Effector memory CD8-positive, alpha-beta T cell (primary cell): ENCODE data around the gene HSPB7.
"Not testable (repeated sequence)": the region's sequence is repeated elsewhere in the genome, so short reads cannot be mapped to it uniquely, and the experiment has no call there.

Experiments
- ATAC-seq: fragments of 150-1000 bp; cut with Tn5 transposase; replicated peaks from 2 replicates; pipeline ENCODE4 v1.10.0; 2021; ENCODE audit warnings: mild to moderate bottlenecking, moderate library complexity
- DNase-seq, 3 experiments: peaks; one replicate each; pipeline ENCODE4 v3.0.0; 2021
- H3K27ac Mint-ChIP-seq, 2 donors: one replicate each; pipeline ENCODE4 v1.8.0; 2022; ENCODE audit warnings: mild to moderate bottlenecking in 2 of 2, mixed read lengths in 2 of 2, moderate library complexity in 2 of 2
- H3K27me3 Mint-ChIP-seq, 2 donors: one replicate each; pipeline ENCODE4 v1.8.0; 2022; ENCODE audit warnings: mixed read lengths in 2 of 2
- H3K36me3 Mint-ChIP-seq: one replicate; pipeline ENCODE4 v1.8.0; 2022; ENCODE audit warnings: mild to moderate bottlenecking, moderate library complexity, mixed read lengths; ENCODE audit not compliant: insufficient read depth
- H3K4me1 Mint-ChIP-seq, 2 donors: one replicate each; pipeline ENCODE4 v1.8.0; 2022; ENCODE audit warnings: low read depth in 2 of 2, mixed read lengths in 2 of 2
- H3K4me3 Mint-ChIP-seq, 2 donors: one replicate each; pipeline ENCODE4 v1.8.0; 2022; ENCODE audit warnings: mild to moderate bottlenecking in 2 of 2, mixed read lengths in 2 of 2, moderate library complexity in 2 of 2
- H3K9me3 Mint-ChIP-seq, 2 donors: one replicate each; pipeline ENCODE4 v1.8.0; 2022; ENCODE audit warnings: mixed read lengths in 2 of 2

Gene HSPB7

GRCh38 chr1:16056521-16056912 is 38.7 kb upstream of the HSPB7 start:
- peaks cover 0 to 26% of the 10 kb centered on the region in 2 donors for H3K27me3 Mint-ChIP-seq
- not testable (repeated sequence) for H3K4me1 Mint-ChIP-seq, ATAC-seq, H3K4me3 Mint-ChIP-seq, DNase-seq, H3K36me3 Mint-ChIP-seq, H3K27ac Mint-ChIP-seq, H3K9me3 Mint-ChIP-seq

- peaks cover 3% of the 10 kb centered on the region for H3K36me3 Mint-ChIP-seq
- H3K4me1 Mint-ChIP-seq = peaks cover 0 to 6% of the 10 kb centered on the region in 2 donors
- H3K27ac Mint-ChIP-seq = no peak overlapping the region
- peak; percentile 78 to 84 (median 83) for DNase-seq
- ATAC-seq = peak; percentile 99
- peak overlapping the region in 1 of 2 donors; percentile 17 for H3K4me3 Mint-ChIP-seq
- peaks cover 0 to 32% of the 10 kb centered on the region in 2 donors for H3K27me3 Mint-ChIP-seq
- H3K9me3 Mint-ChIP-seq = no peaks in the 10 kb centered on the region
Measured at GRCh38 chr1:16055613-16056520, 38.0 kb upstream of the HSPB7 start.

GRCh38 chr1:16054598-16055540 is 37.0 kb upstream of the HSPB7 start:
- Mint-ChIP-seq H3K27ac (no peak overlapping the region), H3K27me3 (peaks cover 7 to 34% of the 10 kb centered on the region in 2 donors), H3K9me3 (no peaks in the 10 kb centered on the region), H3K4me3 (no peak overlapping the region), H3K36me3 (peaks cover 3% of the 10 kb centered on the region), H3K4me1 (peaks cover 0 to 7% of the 10 kb centered on the region in 2 donors)
- no peak for ATAC-seq
- DNase-seq = no peak

GRCh38 chr1:16053781-16054502 is 36.1 kb upstream of the HSPB7 start:
- DNase-seq (no peak), ATAC-seq (no peak)
- H3K4me3 Mint-ChIP-seq = no peak overlapping the region
- peaks cover 3% of the 10 kb centered on the region for H3K36me3 Mint-ChIP-seq
- H3K27me3 Mint-ChIP-seq = peaks cover 14 to 42% of the 10 kb centered on the region in 2 donors
- no peaks in the 10 kb centered on the region for H3K9me3 Mint-ChIP-seq
- peaks cover 0 to 8% of the 10 kb centered on the region in 2 donors for H3K4me1 Mint-ChIP-seq
- H3K27ac Mint-ChIP-seq = no peak overlapping the region

- DNase-seq, H3K9me3 Mint-ChIP-seq, ATAC-seq, H3K27ac Mint-ChIP-seq, H3K36me3 Mint-ChIP-seq, H3K4me1 Mint-ChIP-seq, H3K4me3 Mint-ChIP-seq: not testable (repeated sequence)
- peaks cover 22 to 43% of the 10 kb centered on the region in 2 donors for H3K27me3 Mint-ChIP-seq
Measured at GRCh38 chr1:16051949-16052348, 34.1 kb upstream of the HSPB7 start.

GRCh38 chr1:16051039-16051438 is 33.2 kb upstream of the HSPB7 start:
- no peak for ATAC-seq
- no peak overlapping the region for H3K27ac Mint-ChIP-seq
- no peaks in the 10 kb centered on the region for H3K36me3 Mint-ChIP-seq
- no peak for DNase-seq
- H3K4me3 Mint-ChIP-seq = no peak overlapping the region
- H3K9me3 Mint-ChIP-seq = no peaks in the 10 kb centered on the region
- H3K4me1 Mint-ChIP-seq = peaks cover 0 to 5% of the 10 kb centered on the region in 2 donors
- peaks cover 22 to 52% of the 10 kb centered on the region in 2 donors for H3K27me3 Mint-ChIP-seq

GRCh38 chr1:16050328-16050727 is 32.5 kb upstream of the HSPB7 start:
- H3K27ac Mint-ChIP-seq = no peak overlapping the region
- peaks cover 0 to 2% of the 10 kb centered on the region in 2 donors for H3K4me1 Mint-ChIP-seq
- H3K4me3 Mint-ChIP-seq = no peak overlapping the region
- H3K36me3 Mint-ChIP-seq = no peaks in the 10 kb centered on the region
- no peaks in the 10 kb centered on the region for H3K9me3 Mint-ChIP-seq
- no peak for ATAC-seq
- no peak for DNase-seq
- H3K27me3 Mint-ChIP-seq = peaks cover 22 to 59% of the 10 kb centered on the region in 2 donors

GRCh38 chr1:16048573-16049189 is 30.8 kb upstream of the HSPB7 start:
- no peak overlapping the region for H3K27ac Mint-ChIP-seq
- DNase-seq (peak in 1 of 3 experiments; percentile 18), ATAC-seq (peak; percentile 61)
- peaks cover 22 to 71% of the 10 kb centered on the region in 2 donors for H3K27me3 Mint-ChIP-seq
- peaks cover 0 to 2% of the 10 kb centered on the region in 2 donors for H3K4me1 Mint-ChIP-seq
- H3K9me3 Mint-ChIP-seq = no peaks in the 10 kb centered on the region
- H3K36me3 Mint-ChIP-seq = no peaks in the 10 kb centered on the region
- H3K4me3 Mint-ChIP-seq = peak overlapping the region in 1 of 2 donors; percentile 41

- no peak overlapping the region for H3K27ac Mint-ChIP-seq
- peaks cover 22 to 78% of the 10 kb centered on the region in 2 donors for H3K27me3 Mint-ChIP-seq
- DNase-seq (no peak), ATAC-seq (no peak)
- peak overlapping the region in 1 of 2 donors; percentile 40 for H3K4me3 Mint-ChIP-seq
- H3K36me3 Mint-ChIP-seq = no peaks in the 10 kb centered on the region
- H3K9me3 Mint-ChIP-seq = no peaks in the 10 kb centered on the region
- peaks cover 0 to 2% of the 10 kb centered on the region in 2 donors for H3K4me1 Mint-ChIP-seq
Measured at GRCh38 chr1:16047791-16048475, 30.1 kb upstream of the HSPB7 start.

GRCh38 chr1:16046842-16047241 is 29.0 kb upstream of the HSPB7 start:
- H3K27me3 Mint-ChIP-seq = peaks cover 22 to 78% of the 10 kb centered on the region in 2 donors
- H3K9me3 Mint-ChIP-seq = no peaks in the 10 kb centered on the region
- peaks cover 0 to 2% of the 10 kb centered on the region in 2 donors for H3K4me1 Mint-ChIP-seq
- DNase-seq (no peak), ATAC-seq (no peak)
- no peaks in the 10 kb centered on the region for H3K36me3 Mint-ChIP-seq
- H3K27ac Mint-ChIP-seq = no peak overlapping the region
- peak overlapping the region in 1 of 2 donors; percentile 9 for H3K4me3 Mint-ChIP-seq

- no peak overlapping the region for H3K4me3 Mint-ChIP-seq
- H3K27me3 Mint-ChIP-seq = peaks cover 14 to 74% of the 10 kb centered on the region in 2 donors
- H3K27ac Mint-ChIP-seq = no peak overlapping the region
- H3K36me3 Mint-ChIP-seq = no peaks in the 10 kb centered on the region
- no peak for DNase-seq
- H3K4me1 Mint-ChIP-seq = no peaks in the 10 kb centered on the region
- ATAC-seq = no peak
- no peaks in the 10 kb centered on the region for H3K9me3 Mint-ChIP-seq
Measured at GRCh38 chr1:16043950-16044349, 26.1 kb upstream of the HSPB7 start.

GRCh38 chr1:16043521-16043920 is 25.7 kb upstream of the HSPB7 start, which contains the start of gene CLCNKB:
Gene CLCNKB, plus strand, starts transcription at chr1:16043782. Its CDS starts 711 bp downstream, at chr1:16044493.
- Mint-ChIP-seq H3K9me3 (no peaks in the 10 kb centered on the region), H3K36me3 (no peaks in the 10 kb centered on the region), H3K4me1 (no peaks in the 10 kb centered on the region), H3K4me3 (no peak within 1 kb of the TSS), H3K27ac (no peak within 1 kb of the TSS), H3K27me3 (peaks cover 14 to 74% of the 10 kb centered on the region in 2 donors)
- no peak for DNase-seq
- ATAC-seq = no peak
